Urinary bladder (tissue), 4 donors: Measurements from ENCODE around the gene SRCAP. TPM values are rescaled to one million over a fixed set of nuclear protein-coding genes. Genes with fewer than 3 reads are reported as not detected.
A peak's percentile ranks its signal among the peaks of the same experiment; 100 is the strongest.
"Not testable (repeated sequence)": the region's sequence is repeated elsewhere in the genome, so short reads cannot be mapped to it uniquely, and the experiment has no call there.

ENCODE experiments used
- DNase-seq: peaks from one replicate; pipeline ENCODE4 v3.0.0-alpha.2; 2015; ENCODE audit errors: extremely low spot score
- H3K27ac ChIP-seq: one replicate; pipeline ENCODE4 v1.5.1; 2013; ENCODE audit warnings: low read depth, mild to moderate bottlenecking, moderate library complexity
- H3K36me3 ChIP-seq: one replicate; pipeline ENCODE4 v1.6.1; 2013; ENCODE audit warnings: mild to moderate bottlenecking, moderate library complexity; ENCODE audit not compliant: insufficient read depth
- H3K4me1 ChIP-seq: one replicate; pipeline ENCODE4 v1.6.1; 2013; ENCODE audit warnings: mild to moderate bottlenecking, moderate library complexity; ENCODE audit not compliant: insufficient read depth
- H3K4me3 ChIP-seq: one replicate; pipeline ENCODE4 v1.5.1; 2013; ENCODE audit warnings: low read depth, low read length
- WGBS: extraction: QIAGEN DNeasy Blood & Tissue Kit; methylation state at CpG from one replicate; pipeline ENCODE4 v1.1.7; 2013; 5-methylcytosine and 5-hydroxymethylcytosine counted together
- polyA plus RNA-seq: library from polyadenylated mRNA; stranded (reverse); fragments of 200-250 nt; gene quantifications from one replicate; pipeline ENCODE4 v1.2.3, GENCODE V29; 2013
- total RNA-seq: library from RNA; depleted of rRNA; stranded (reverse); fragments of >200 nt; gene quantifications from one replicate; pipeline ENCODE4 v1.2.3, GENCODE V29; 2014
- donor health status: healthy with polysubstance abuse.
- donor health status: healthy.

The SRCAP gene
- total and polyA plus RNA-seq, 2 donors = 15.0 to 20.3 TPM

GRCh38 chr16:30669026-30669902 is 29.7 kb upstream of the SRCAP start:
- Histone ChIP-seq H3K36me3 (peaks cover 17% of the 10 kb centered on the region), H3K4me3 (no peak overlapping the region), H3K4me1 (no peaks in the 10 kb centered on the region), H3K27ac (no peak overlapping the region)
- DNase-seq = no peak
- 90% methylated on average over 41 of the region's 41 CpGs for WGBS

- Histone ChIP-seq H3K4me3 (no peak overlapping the region), H3K36me3 (peaks cover 15% of the 10 kb centered on the region), H3K27ac (no peak overlapping the region), H3K4me1 (no peaks in the 10 kb centered on the region)
- 81% methylated on average over 14 of the region's 14 CpGs for WGBS
- no peak for DNase-seq
Observed at GRCh38 chr16:30669903-30670824, 28.8 kb upstream of the SRCAP start.

- WGBS = 85% methylated on average over 10 of the region's 10 CpGs
- DNase-seq = no peak
- H3K36me3 ChIP-seq = peaks cover 1% of the 10 kb centered on the region
- H3K27ac ChIP-seq = no peak overlapping the region
- H3K4me1 ChIP-seq = no peaks in the 10 kb centered on the region
- H3K4me3 ChIP-seq = no peak overlapping the region
Observed at GRCh38 chr16:30675143-30675542, 23.8 kb upstream of the SRCAP start.

- Histone ChIP-seq H3K4me3 (no peak overlapping the region), H3K4me1 (no peaks in the 10 kb centered on the region), H3K36me3 (no peaks in the 10 kb centered on the region), H3K27ac (no peak overlapping the region)
- WGBS = 60% methylated on average over 11 of the region's 11 CpGs
- no peak for DNase-seq
Observed at GRCh38 chr16:30677931-30678585, 20.9 kb upstream of the SRCAP start.

- 78% methylated on average over 3 of the region's 3 CpGs for WGBS
- Histone ChIP-seq H3K4me3 (no peak overlapping the region), H3K27ac (no peak overlapping the region), H3K36me3 (no peaks in the 10 kb centered on the region), H3K4me1 (no peaks in the 10 kb centered on the region)
- DNase-seq = no peak
Observed at GRCh38 chr16:30678586-30678970, 20.4 kb upstream of the SRCAP start.

- 87% methylated on average over 3 of the region's 3 CpGs for WGBS
- DNase-seq = no peak
- H3K4me1 ChIP-seq = no peaks in the 10 kb centered on the region
- H3K4me3 ChIP-seq = no peak overlapping the region
- no peaks in the 10 kb centered on the region for H3K36me3 ChIP-seq
- H3K27ac ChIP-seq = no peak overlapping the region
Observed at GRCh38 chr16:30680326-30680725, 18.6 kb upstream of the SRCAP start.

GRCh38 chr16:30688701-30689100 is 10.3 kb upstream of the SRCAP start:
- no peak for DNase-seq
- Histone ChIP-seq H3K36me3 (no peaks in the 10 kb centered on the region), H3K27ac (no peak overlapping the region), H3K4me1 (no peaks in the 10 kb centered on the region), H3K4me3 (no peak overlapping the region)
- 58% methylated on average over 4 of the region's 4 CpGs for WGBS

GRCh38 chr16:30691907-30692306 is 7.1 kb upstream of the SRCAP start:
- no peak overlapping the region for H3K27ac ChIP-seq
- H3K4me1 ChIP-seq = no peaks in the 10 kb centered on the region
- DNase-seq = no peak
- no peak overlapping the region for H3K4me3 ChIP-seq
- no peaks in the 10 kb centered on the region for H3K36me3 ChIP-seq
- 35% methylated on average over 4 of the region's 4 CpGs for WGBS

GRCh38 chr16:30692396-30693064 is 6.4 kb upstream of the SRCAP start:
- H3K4me1 ChIP-seq = no peaks in the 10 kb centered on the region
- WGBS = 55% methylated on average over 10 of the region's 10 CpGs
- no peak overlapping the region for H3K27ac ChIP-seq
- H3K4me3 ChIP-seq = no peak overlapping the region
- H3K36me3 ChIP-seq = no peaks in the 10 kb centered on the region
- no peak for DNase-seq

GRCh38 chr16:30694926-30695693 is 3.9 kb upstream of the SRCAP start:
- 77% methylated on average over 11 of the region's 11 CpGs for WGBS
- DNase-seq = no peak
- H3K36me3 ChIP-seq = no peaks in the 10 kb centered on the region
- no peaks in the 10 kb centered on the region for H3K4me1 ChIP-seq
- no peak overlapping the region for H3K4me3 ChIP-seq
- no peak overlapping the region for H3K27ac ChIP-seq

GRCh38 chr16:30696646-30697045 is 2.3 kb upstream of the SRCAP start:
- H3K36me3 ChIP-seq, DNase-seq, H3K4me3 ChIP-seq, H3K27ac ChIP-seq, H3K4me1 ChIP-seq: not testable (repeated sequence)
- 97% methylated on average over 3 of the region's 3 CpGs for WGBS

- Histone ChIP-seq H3K36me3 (peaks cover 4% of the 10 kb centered on the region), H3K27ac (no peak overlapping the region), H3K4me3 (peak overlapping the region; percentile 82), H3K4me1 (no peaks in the 10 kb centered on the region)
- 10% methylated on average over 26 of the region's 26 CpGs for WGBS
- no peak for DNase-seq
Observed at GRCh38 chr16:30697264-30698138, 1.5 kb upstream of the SRCAP start.
